Measurements from ENCODE around the gene EFNA2.

GRCh38 chr19:1290703-1291651 lies 5.3 kb downstream of the EFNA2 start:
- no peak for TF ChIP-seq POLR2A (IDR thresholded peaks at IDR 0.05)
- TF ChIP-seq CTCF (IDR thresholded peaks at IDR 0.05) = no peak
